HepG2 (cell line): ENCODE data around the gene LIME1. TPM values are rescaled to one million over a fixed set of nuclear protein-coding genes. Genes with fewer than 3 reads are reported as not detected.

Experiments
- BHLHE40 ChIP-seq: IDR thresholded peaks from 2 replicates; pipeline ENCODE4 v1.6.1; 2011; ENCODE audit warnings: low read length, improper control_type of control experiment
- HNRNPH1 ChIP-seq: fragments of 200-400 bp; formaldehyde crosslinking; optimal IDR thresholded peaks from 2 replicates; pipeline ENCODE3; 2017; ENCODE audit warnings: mild to moderate bottlenecking, low read depth, low read length
- MIER2 ChIP-seq: IDR thresholded peaks from 2 replicates; pipeline ENCODE4 v1.6.1; 2016; ENCODE audit warnings: missing biosample characterization, missing genetic modification reagents
- NFE2L2 ChIP-seq: fragments of 150-350 bp; IDR thresholded peaks from 2 replicates; pipeline ENCODE4 v1.6.1; 2014; ENCODE audit warnings: low read length
- PLRG1 ChIP-seq: fragments of 450-650 bp; conservative IDR thresholded peaks from 2 replicates; pipeline ENCODE4 v1.6.1; 2016
- RAD51 ChIP-seq: fragments of 450-650 bp; IDR thresholded peaks from 2 replicates; pipeline ENCODE4 v1.6.1; 2016; ENCODE audit warnings: borderline replicate concordance
- ZFP36 ChIP-seq: fragments of 150-350 bp; IDR thresholded peaks from 2 replicates; pipeline ENCODE4 v1.6.1; 2018; ENCODE audit warnings: borderline replicate concordance, low read length, low read depth; ENCODE audit not compliant: partially characterized antibody
- ZNF883 ChIP-seq: sonication (generic); formaldehyde crosslinking; IDR thresholded peaks from 2 replicates; pipeline ENCODE4 v1.5.1; 2020; ENCODE audit warnings: mild to moderate bottlenecking, missing genetic modification reagents; ENCODE audit errors: not compliant biosample characterization
- ZSCAN22 ChIP-seq: sonication (generic); formaldehyde crosslinking; IDR thresholded peaks from 2 replicates; pipeline ENCODE4 v1.4.0; 2020; ENCODE audit warnings: mild to moderate bottlenecking, missing genetic modification reagents
- polyA plus RNA-seq, 8 experiments: library from polyadenylated mRNA; depleted of rRNA in 3 of 8; stranded (reverse) in 7 of 8; unstranded in 1 of 8; fragments of >200 nt; fragmentation: Illumina TruSeq in 4 of 8; extraction: Trizol in 4 of 8; gene quantifications; 2 replicates each; pipeline versions ENCODE4 v1.2.1 to v1.2.3, GENCODE V29; 2011 to 2016; ENCODE audit warnings: low read depth in 4 of 8, missing spikeins in 1 of 8, mixed read lengths in 1 of 8; ENCODE audit not compliant: insufficient read depth in 1 of 8
- total RNA-seq, 5 experiments: library from RNA; depleted of rRNA; stranded (reverse); fragments of >200 nt; fragmentation: Illumina TruSeq; extraction: Trizol; gene quantifications; 2 replicates each; pipeline ENCODE4 v1.2.3, GENCODE V29; 2016; ENCODE audit warnings: low read depth in 1 of 5
- TF ChIP-seq, protein P1 (sequence below): sonication (generic); formaldehyde crosslinking; IDR thresholded peaks from 2 replicates; pipeline ENCODE4 v1.4.0; 2020; ENCODE audit warnings: missing genetic modification reagents, borderline replicate concordance
- TF ChIP-seq, protein P2 (sequence below): sonication (generic); formaldehyde crosslinking; IDR thresholded peaks from 2 replicates; pipeline ENCODE4 v1.4.0; 2020; ENCODE audit warnings: missing genetic modification reagents, borderline replicate concordance
- TF ChIP-seq, protein P3 (sequence below): fragments of 450-650 bp; IDR thresholded peaks from 2 replicates; pipeline ENCODE4 v1.6.1; 2017; ENCODE audit warnings: mild to moderate bottlenecking
- TF ChIP-seq, protein P4 (sequence below): sonication (generic); formaldehyde crosslinking; IDR thresholded peaks from 2 replicates; pipeline ENCODE4 v1.8.1; 2022; ENCODE audit warnings: mild to moderate bottlenecking, missing genetic modification reagents
- TF ChIP-seq, protein P5 (sequence below), 2 experiments: sonication (generic) in 1 of 2; formaldehyde crosslinking in 1 of 2; IDR thresholded peaks; 2 replicates each; pipeline versions ENCODE4 v1.4.0 to v1.6.1; 2018 to 2020; ENCODE audit warnings: missing genetic modification reagents in 2 of 2, borderline replicate concordance in 1 of 2, low read depth in 1 of 2, mild to moderate bottlenecking in 1 of 2, missing biosample characterization in 1 of 2
- TF ChIP-seq, protein P6 (sequence below): sonication (generic); formaldehyde crosslinking; IDR thresholded peaks from 2 replicates; pipeline ENCODE4 v1.8.1; 2023; ENCODE audit warnings: missing genetic modification reagents, mild to moderate bottlenecking, borderline replicate concordance

LIME1 gene
- total and polyA plus RNA-seq, 2 of the 13 experiments (the other 11 are each of a cell fraction or from before 2014, with no cell fraction given): 13.0 to 61.5 TPM

DNA sequence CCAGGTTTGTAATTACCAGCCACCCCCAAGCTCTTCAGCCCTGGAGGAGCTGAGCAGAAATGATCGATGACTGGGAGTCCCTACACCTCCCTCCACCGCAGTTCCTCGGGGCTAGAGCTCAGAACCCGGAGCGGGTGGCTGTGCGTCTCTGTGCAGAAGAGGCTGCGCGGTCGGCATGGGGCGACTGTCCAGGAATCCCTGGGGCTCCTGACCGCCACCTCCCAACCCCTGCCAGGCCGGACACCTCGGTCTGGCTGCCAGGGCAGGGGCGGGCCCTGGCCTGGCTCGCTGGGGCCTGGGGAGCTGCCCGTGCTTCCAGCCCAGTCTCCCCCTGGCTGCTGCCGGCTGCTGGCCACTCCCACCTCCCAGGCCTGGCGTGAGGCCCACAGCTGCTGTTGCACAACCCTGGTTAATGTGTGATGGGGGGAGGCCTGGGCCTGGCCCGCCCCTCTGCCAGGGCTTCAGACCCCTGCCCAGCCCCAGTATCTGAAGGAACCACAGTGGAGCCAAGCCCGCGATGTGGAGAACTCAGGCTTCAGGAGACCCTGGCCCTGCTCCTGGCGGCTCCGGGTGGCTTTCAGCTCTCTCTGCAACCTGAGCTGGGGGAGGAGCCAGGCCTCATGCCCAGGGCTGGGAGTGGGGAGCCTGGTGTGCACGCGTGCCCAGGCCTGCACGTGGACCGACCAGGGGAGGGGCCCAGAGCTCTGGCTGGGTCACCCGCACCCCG, 4.3 kb downstream of the LIME1 start (continued):
- TF ChIP-seq ZFP36: no peak
- TF ChIP-seq, protein P1, sequence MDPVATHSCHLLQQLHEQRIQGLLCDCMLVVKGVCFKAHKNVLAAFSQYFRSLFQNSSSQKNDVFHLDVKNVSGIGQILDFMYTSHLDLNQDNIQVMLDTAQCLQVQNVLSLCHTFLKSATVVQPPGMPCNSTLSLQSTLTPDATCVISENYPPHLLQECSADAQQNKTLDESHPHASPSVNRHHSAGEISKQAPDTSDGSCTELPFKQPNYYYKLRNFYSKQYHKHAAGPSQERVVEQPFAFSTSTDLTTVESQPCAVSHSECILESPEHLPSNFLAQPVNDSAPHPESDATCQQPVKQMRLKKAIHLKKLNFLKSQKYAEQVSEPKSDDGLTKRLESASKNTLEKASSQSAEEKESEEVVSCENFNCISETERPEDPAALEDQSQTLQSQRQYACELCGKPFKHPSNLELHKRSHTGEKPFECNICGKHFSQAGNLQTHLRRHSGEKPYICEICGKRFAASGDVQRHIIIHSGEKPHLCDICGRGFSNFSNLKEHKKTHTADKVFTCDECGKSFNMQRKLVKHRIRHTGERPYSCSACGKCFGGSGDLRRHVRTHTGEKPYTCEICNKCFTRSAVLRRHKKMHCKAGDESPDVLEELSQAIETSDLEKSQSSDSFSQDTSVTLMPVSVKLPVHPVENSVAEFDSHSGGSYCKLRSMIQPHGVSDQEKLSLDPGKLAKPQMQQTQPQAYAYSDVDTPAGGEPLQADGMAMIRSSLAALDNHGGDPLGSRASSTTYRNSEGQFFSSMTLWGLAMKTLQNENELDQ (CRISPR knock-in tag): peak; percentile 90; the same call in 1 of the 2 replicates
- 0 out of 2 replicates have a peak, but pooled peaks have one; percentile 7 for TF ChIP-seq NFE2L2
- TF ChIP-seq, protein P2, sequence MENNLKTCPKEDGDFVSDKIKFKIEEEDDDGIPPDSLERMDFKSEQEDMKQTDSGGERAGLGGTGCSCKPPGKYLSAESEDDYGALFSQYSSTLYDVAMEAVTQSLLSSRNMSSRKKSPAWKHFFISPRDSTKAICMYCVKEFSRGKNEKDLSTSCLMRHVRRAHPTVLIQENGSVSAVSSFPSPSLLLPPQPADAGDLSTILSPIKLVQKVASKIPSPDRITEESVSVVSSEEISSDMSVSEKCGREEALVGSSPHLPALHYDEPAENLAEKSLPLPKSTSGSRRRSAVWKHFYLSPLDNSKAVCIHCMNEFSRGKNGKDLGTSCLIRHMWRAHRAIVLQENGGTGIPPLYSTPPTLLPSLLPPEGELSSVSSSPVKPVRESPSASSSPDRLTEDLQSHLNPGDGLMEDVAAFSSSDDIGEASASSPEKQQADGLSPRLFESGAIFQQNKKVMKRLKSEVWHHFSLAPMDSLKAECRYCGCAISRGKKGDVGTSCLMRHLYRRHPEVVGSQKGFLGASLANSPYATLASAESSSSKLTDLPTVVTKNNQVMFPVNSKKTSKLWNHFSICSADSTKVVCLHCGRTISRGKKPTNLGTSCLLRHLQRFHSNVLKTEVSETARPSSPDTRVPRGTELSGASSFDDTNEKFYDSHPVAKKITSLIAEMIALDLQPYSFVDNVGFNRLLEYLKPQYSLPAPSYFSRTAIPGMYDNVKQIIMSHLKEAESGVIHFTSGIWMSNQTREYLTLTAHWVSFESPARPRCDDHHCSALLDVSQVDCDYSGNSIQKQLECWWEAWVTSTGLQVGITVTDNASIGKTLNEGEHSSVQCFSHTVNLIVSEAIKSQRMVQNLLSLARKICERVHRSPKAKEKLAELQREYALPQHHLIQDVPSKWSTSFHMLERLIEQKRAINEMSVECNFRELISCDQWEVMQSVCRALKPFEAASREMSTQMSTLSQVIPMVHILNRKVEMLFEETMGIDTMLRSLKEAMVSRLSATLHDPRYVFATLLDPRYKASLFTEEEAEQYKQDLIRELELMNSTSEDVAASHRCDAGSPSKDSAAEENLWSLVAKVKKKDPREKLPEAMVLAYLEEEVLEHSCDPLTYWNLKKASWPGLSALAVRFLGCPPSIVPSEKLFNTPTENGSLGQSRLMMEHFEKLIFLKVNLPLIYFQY (CRISPR knock-in tag): peak; percentile 99
- TF ChIP-seq, protein P3, sequence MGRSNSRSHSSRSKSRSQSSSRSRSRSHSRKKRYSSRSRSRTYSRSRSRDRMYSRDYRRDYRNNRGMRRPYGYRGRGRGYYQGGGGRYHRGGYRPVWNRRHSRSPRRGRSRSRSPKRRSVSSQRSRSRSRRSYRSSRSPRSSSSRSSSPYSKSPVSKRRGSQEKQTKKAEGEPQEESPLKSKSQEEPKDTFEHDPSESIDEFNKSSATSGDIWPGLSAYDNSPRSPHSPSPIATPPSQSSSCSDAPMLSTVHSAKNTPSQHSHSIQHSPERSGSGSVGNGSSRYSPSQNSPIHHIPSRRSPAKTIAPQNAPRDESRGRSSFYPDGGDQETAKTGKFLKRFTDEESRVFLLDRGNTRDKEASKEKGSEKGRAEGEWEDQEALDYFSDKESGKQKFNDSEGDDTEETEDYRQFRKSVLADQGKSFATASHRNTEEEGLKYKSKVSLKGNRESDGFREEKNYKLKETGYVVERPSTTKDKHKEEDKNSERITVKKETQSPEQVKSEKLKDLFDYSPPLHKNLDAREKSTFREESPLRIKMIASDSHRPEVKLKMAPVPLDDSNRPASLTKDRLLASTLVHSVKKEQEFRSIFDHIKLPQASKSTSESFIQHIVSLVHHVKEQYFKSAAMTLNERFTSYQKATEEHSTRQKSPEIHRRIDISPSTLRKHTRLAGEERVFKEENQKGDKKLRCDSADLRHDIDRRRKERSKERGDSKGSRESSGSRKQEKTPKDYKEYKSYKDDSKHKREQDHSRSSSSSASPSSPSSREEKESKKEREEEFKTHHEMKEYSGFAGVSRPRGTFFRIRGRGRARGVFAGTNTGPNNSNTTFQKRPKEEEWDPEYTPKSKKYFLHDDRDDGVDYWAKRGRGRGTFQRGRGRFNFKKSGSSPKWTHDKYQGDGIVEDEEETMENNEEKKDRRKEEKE: no peak
- TF ChIP-seq MIER2: no peak; the same call in 1 of the 2 replicates
- TF ChIP-seq HNRNPH1: peak; percentile 27
- no peak for TF ChIP-seq PLRG1
- TF ChIP-seq RAD51: no peak
- TF ChIP-seq, protein P4, sequence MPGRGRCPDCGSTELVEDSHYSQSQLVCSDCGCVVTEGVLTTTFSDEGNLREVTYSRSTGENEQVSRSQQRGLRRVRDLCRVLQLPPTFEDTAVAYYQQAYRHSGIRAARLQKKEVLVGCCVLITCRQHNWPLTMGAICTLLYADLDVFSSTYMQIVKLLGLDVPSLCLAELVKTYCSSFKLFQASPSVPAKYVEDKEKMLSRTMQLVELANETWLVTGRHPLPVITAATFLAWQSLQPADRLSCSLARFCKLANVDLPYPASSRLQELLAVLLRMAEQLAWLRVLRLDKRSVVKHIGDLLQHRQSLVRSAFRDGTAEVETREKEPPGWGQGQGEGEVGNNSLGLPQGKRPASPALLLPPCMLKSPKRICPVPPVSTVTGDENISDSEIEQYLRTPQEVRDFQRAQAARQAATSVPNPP (CRISPR knock-in tag): peak; percentile 84
- TF ChIP-seq ZNF883: peak; percentile 99
- TF ChIP-seq, protein P5, sequence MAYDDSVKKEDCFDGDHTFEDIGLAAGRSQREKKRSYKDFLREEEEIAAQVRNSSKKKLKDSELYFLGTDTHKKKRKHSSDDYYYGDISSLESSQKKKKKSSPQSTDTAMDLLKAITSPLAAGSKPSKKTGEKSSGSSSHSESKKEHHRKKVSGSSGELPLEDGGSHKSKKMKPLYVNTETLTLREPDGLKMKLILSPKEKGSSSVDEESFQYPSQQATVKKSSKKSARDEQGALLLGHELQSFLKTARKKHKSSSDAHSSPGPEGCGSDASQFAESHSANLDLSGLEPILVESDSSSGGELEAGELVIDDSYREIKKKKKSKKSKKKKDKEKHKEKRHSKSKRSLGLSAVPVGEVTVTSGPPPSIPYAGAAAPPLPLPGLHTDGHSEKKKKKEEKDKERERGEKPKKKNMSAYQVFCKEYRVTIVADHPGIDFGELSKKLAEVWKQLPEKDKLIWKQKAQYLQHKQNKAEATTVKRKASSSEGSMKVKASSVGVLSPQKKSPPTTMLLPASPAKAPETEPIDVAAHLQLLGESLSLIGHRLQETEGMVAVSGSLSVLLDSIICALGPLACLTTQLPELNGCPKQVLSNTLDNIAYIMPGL (CRISPR knock-in tag; IDR thresholded peaks at IDR 0.05; ENCODE audit: borderline replicate concordance in 1 of 2, low read depth in 1 of 2): peak; percentile 95 to 97
- 0 out of 2 replicates have a peak, but pooled peaks have one; percentile 18 for TF ChIP-seq ZSCAN22 (CRISPR knock-in tag)
- TF ChIP-seq BHLHE40: peak; percentile 39; the same call in 1 of the 2 replicates
- TF ChIP-seq, protein P6, sequence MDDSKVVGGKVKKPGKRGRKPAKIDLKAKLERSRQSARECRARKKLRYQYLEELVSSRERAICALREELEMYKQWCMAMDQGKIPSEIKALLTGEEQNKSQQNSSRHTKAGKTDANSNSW (CRISPR knock-in tag): 0 out of 2 replicates have a peak, but pooled peaks have one; percentile 49
